KOPT-K1 (cell line): Measurements from ENCODE around the gene RAP2B.
"Not testable (repeated sequence)": the region's sequence is repeated elsewhere in the genome, so short reads cannot be mapped to it uniquely, and the experiment has no call there.

Experiments used
- H3K27ac ChIP-seq: fragments of 200-600 bp; sonication (generic); 2 replicates; pipeline ENCODE4 v1.5.1; 2016; ENCODE audit warnings: antibody characterized with exemption, mild to moderate bottlenecking, low read depth, low read length; ENCODE audit not compliant: poor library complexity, severe bottlenecking
- H3K36me3 ChIP-seq: fragments of 200-600 bp; sonication (generic); 2 replicates; pipeline ENCODE4 v1.5.1; 2017; ENCODE audit warnings: antibody characterized with exemption, mild to moderate bottlenecking, low read length, moderate library complexity; ENCODE audit not compliant: insufficient read depth
- H3K9me3 ChIP-seq: fragments of 200-600 bp; sonication (generic); 2 replicates; pipeline ENCODE4 v1.5.1; 2017; ENCODE audit warnings: antibody characterized with exemption, low read length, mild to moderate bottlenecking; ENCODE audit not compliant: insufficient read depth, poor library complexity, severe bottlenecking

RAP2B gene

GRCh38 chr3:153161714-153162512 lies at the start of gene RAP2B:
RAP2B (plus strand) TSS chr3:153162226; CDS start chr3:153162694, 468 bp downstream.
- Histone ChIP-seq H3K36me3 (no peaks in the 10 kb centered on the region; the same call in 1 of the 2 replicates), H3K27ac (peak within 1 kb of the TSS; percentile 69), H3K9me3 (no peaks in the 10 kb centered on the region)

GRCh38 chr3:153113541-153113940 lies 48.5 kb upstream of the RAP2B start:
- Histone ChIP-seq H3K9me3 (no peaks in the 10 kb centered on the region), H3K36me3 (no peaks in the 10 kb centered on the region), H3K27ac (no peak overlapping the region)

GRCh38 chr3:153114270-153114669 lies 47.8 kb upstream of the RAP2B start:
- H3K27ac ChIP-seq, H3K9me3 ChIP-seq, H3K36me3 ChIP-seq: not testable (repeated sequence)

GRCh38 chr3:153115326-153115725 lies 46.7 kb upstream of the RAP2B start:
- no peaks in the 10 kb centered on the region for H3K9me3 ChIP-seq
- no peak overlapping the region for H3K27ac ChIP-seq

GRCh38 chr3:153127788-153128187 lies 34.2 kb upstream of the RAP2B start:
- Histone ChIP-seq H3K36me3 (no peaks in the 10 kb centered on the region), H3K9me3 (no peaks in the 10 kb centered on the region), H3K27ac (no peak overlapping the region)

More at GRCh38 chr3:153115326-153115725, 46.7 kb upstream of the RAP2B start:
- H3K36me3 ChIP-seq, result no peaks in the 10 kb centered on the region

- Histone ChIP-seq H3K9me3 (no peaks in the 10 kb centered on the region), H3K27ac (no peak overlapping the region), H3K36me3 (no peaks in the 10 kb centered on the region)
These were observed 32.6 kb upstream of the RAP2B start for GRCh38 chr3:153129426-153129825.

GRCh38 chr3:153129866-153130265 lies 32.2 kb upstream of the RAP2B start:
- Histone ChIP-seq H3K9me3 (no peaks in the 10 kb centered on the region), H3K27ac (no peak overlapping the region), H3K36me3 (no peaks in the 10 kb centered on the region)

GRCh38 chr3:153130312-153130977 lies 31.6 kb upstream of the RAP2B start:
- Histone ChIP-seq H3K27ac (no peak overlapping the region), H3K36me3 (no peaks in the 10 kb centered on the region), H3K9me3 (no peaks in the 10 kb centered on the region)

- Histone ChIP-seq H3K36me3 (no peaks in the 10 kb centered on the region), H3K27ac (no peak overlapping the region), H3K9me3 (no peaks in the 10 kb centered on the region)
These were observed 24.4 kb upstream of the RAP2B start for GRCh38 chr3:153137626-153138025.

- Histone ChIP-seq H3K36me3 (no peaks in the 10 kb centered on the region), H3K9me3 (no peaks in the 10 kb centered on the region), H3K27ac (no peak overlapping the region)
These were observed 23.5 kb upstream of the RAP2B start for GRCh38 chr3:153138276-153139210.

- Histone ChIP-seq H3K27ac (no peak overlapping the region), H3K36me3 (no peaks in the 10 kb centered on the region)
These were observed 19.1 kb upstream of the RAP2B start for GRCh38 chr3:153142961-153143360.

GRCh38 chr3:153144071-153144470 lies 18.0 kb upstream of the RAP2B start:
- Histone ChIP-seq H3K36me3 (no peaks in the 10 kb centered on the region), H3K9me3 (no peaks in the 10 kb centered on the region), H3K27ac (no peak overlapping the region)

More at GRCh38 chr3:153142961-153143360, 19.1 kb upstream of the RAP2B start:
- no peaks in the 10 kb centered on the region for H3K9me3 ChIP-seq

GRCh38 chr3:153144779-153145178 lies 17.2 kb upstream of the RAP2B start:
- Histone ChIP-seq H3K36me3 (no peaks in the 10 kb centered on the region), H3K9me3 (no peaks in the 10 kb centered on the region), H3K27ac (no peak overlapping the region)

- Histone ChIP-seq H3K27ac (no peak overlapping the region), H3K9me3 (no peaks in the 10 kb centered on the region), H3K36me3 (no peaks in the 10 kb centered on the region)
These were observed 16.6 kb upstream of the RAP2B start for GRCh38 chr3:153145454-153145853.
